NCI-H2227 (cell line): ENCODE data around the gene TENM4.

Experiments used
- DNase-seq: peaks from one replicate; lab custom pipeline; 2025; ENCODE audit not compliant: unreplicated experiment; lab: John Stamatoyannopoulos, UW

The TENM4 gene

GRCh38 chr11:78949976-78950690 lies 490.7 kb downstream of the TENM4 start:
- no peak for DNase-seq

- no peak for DNase-seq
Measured at GRCh38 chr11:78946945-78947902, 493.6 kb downstream of the TENM4 start.

- DNase-seq = no peak
Measured at GRCh38 chr11:78943841-78944240, 497.0 kb downstream of the TENM4 start.

- DNase-seq = no peak
Measured at GRCh38 chr11:78943154-78943553, 497.7 kb downstream of the TENM4 start.

GRCh38 chr11:78941226-78941851 lies 499.5 kb downstream of the TENM4 start:
- no peak for DNase-seq

- DNase-seq = peak; percentile 39
Measured at GRCh38 chr11:78940500-78941225, 500.2 kb downstream of the TENM4 start.

GRCh38 chr11:78938971-78939370 lies 501.9 kb downstream of the TENM4 start:
- no peak for DNase-seq

- DNase-seq = no peak
Measured at GRCh38 chr11:78938036-78938435, 502.8 kb downstream of the TENM4 start.

- no peak for DNase-seq
Measured at GRCh38 chr11:78935398-78936068, 505.3 kb downstream of the TENM4 start.

- DNase-seq = no peak
Measured at GRCh38 chr11:78933350-78933749, 507.5 kb downstream of the TENM4 start.

- DNase-seq = no peak
Measured at GRCh38 chr11:78932757-78933156, 508.1 kb downstream of the TENM4 start.

GRCh38 chr11:78931891-78932290 lies 508.9 kb downstream of the TENM4 start:
- DNase-seq = no peak

- no peak for DNase-seq
Measured at GRCh38 chr11:78930810-78931523, 509.9 kb downstream of the TENM4 start.

- DNase-seq = no peak
Measured at GRCh38 chr11:78929906-78930220, 511.0 kb downstream of the TENM4 start.

GRCh38 chr11:78929207-78929905 lies 511.5 kb downstream of the TENM4 start:
- DNase-seq = peak; percentile 9

- DNase-seq = no peak
Measured at GRCh38 chr11:78927511-78927910, 513.3 kb downstream of the TENM4 start.

- no peak for DNase-seq
Measured at GRCh38 chr11:78926633-78927338, 514.0 kb downstream of the TENM4 start.

GRCh38 chr11:78925387-78925786 lies 515.4 kb downstream of the TENM4 start:
- DNase-seq = no peak
